Stimulated activated CD8-positive, alpha-beta memory T cell treated with anti-CD3 and anti-CD28 coated beads, Interleukin-15, amount 100 ng/mL, for 1 hour (primary cell): ENCODE data around the gene TMCC1.
"Not testable (repeated sequence)": the region's sequence is repeated elsewhere in the genome, so short reads cannot be mapped to it uniquely, and the experiment has no call there.

Source experiments
- DNase-seq: peaks from one replicate; pipeline ENCODE4 v3.0.0-alpha.2; 2020; ENCODE audit warnings: low read depth

The TMCC1 gene

GRCh38 chr3:129892486-129892856, 1.0 kb downstream of the TMCC1 start:
- no peak for DNase-seq

GRCh38 chr3:129890891-129891290, 2.6 kb downstream of the TMCC1 start:
- no peak for DNase-seq

- DNase-seq, result no peak
Measured at GRCh38 chr3:129890125-129890524, 3.4 kb downstream of the TMCC1 start.

GRCh38 chr3:129888771-129889170, 4.7 kb downstream of the TMCC1 start:
- DNase-seq, result no peak

- no peak for DNase-seq
Measured at GRCh38 chr3:129881261-129881660, 12.2 kb downstream of the TMCC1 start.

GRCh38 chr3:129878355-129878754, 15.2 kb downstream of the TMCC1 start:
- no peak for DNase-seq

GRCh38 chr3:129874479-129874878, 19.0 kb downstream of the TMCC1 start:
- DNase-seq, result not testable (repeated sequence)

GRCh38 chr3:129868912-129869311, 24.6 kb downstream of the TMCC1 start:
- DNase-seq, result no peak

- DNase-seq, result no peak
Measured at GRCh38 chr3:129867506-129868124, 25.9 kb downstream of the TMCC1 start.

GRCh38 chr3:129865806-129866205, 27.7 kb downstream of the TMCC1 start:
- no peak for DNase-seq

- no peak for DNase-seq
Measured at GRCh38 chr3:129864519-129864918, 29.0 kb downstream of the TMCC1 start.

GRCh38 chr3:129859272-129859671, 34.2 kb downstream of the TMCC1 start:
- DNase-seq, result no peak

GRCh38 chr3:129857899-129858298, 35.6 kb downstream of the TMCC1 start:
- DNase-seq, result no peak

GRCh38 chr3:129856790-129857189, 36.7 kb downstream of the TMCC1 start:
- not testable (repeated sequence) for DNase-seq

- no peak for DNase-seq
Measured at GRCh38 chr3:129855832-129856419, 37.6 kb downstream of the TMCC1 start.

- DNase-seq, result no peak
Measured at GRCh38 chr3:129855170-129855831, 38.2 kb downstream of the TMCC1 start.

- no peak for DNase-seq
Measured at GRCh38 chr3:129854460-129854859, 39.1 kb downstream of the TMCC1 start.

GRCh38 chr3:129845956-129846355, 47.6 kb downstream of the TMCC1 start:
- no peak for DNase-seq

- DNase-seq, result no peak
Measured at GRCh38 chr3:129840707-129841360, 52.7 kb downstream of the TMCC1 start.

- DNase-seq, result no peak
Measured at GRCh38 chr3:129838086-129838485, 55.4 kb downstream of the TMCC1 start.

GRCh38 chr3:129837065-129837642, 56.4 kb downstream of the TMCC1 start:
- DNase-seq, result no peak

GRCh38 chr3:129836381-129837064, 57.0 kb downstream of the TMCC1 start:
- DNase-seq, result no peak
